Kidney glomerular epithelial cell (primary cell): ENCODE measurements around the gene IGSF23.
"Not testable (repeated sequence)": the region's sequence is repeated elsewhere in the genome, so short reads cannot be mapped to it uniquely, and the experiment has no call there.

Source experiments
- DNase-seq: peaks from one replicate; lab custom pipeline; 2025; lab: John Stamatoyannopoulos, UW

IGSF23 gene

DNA sequence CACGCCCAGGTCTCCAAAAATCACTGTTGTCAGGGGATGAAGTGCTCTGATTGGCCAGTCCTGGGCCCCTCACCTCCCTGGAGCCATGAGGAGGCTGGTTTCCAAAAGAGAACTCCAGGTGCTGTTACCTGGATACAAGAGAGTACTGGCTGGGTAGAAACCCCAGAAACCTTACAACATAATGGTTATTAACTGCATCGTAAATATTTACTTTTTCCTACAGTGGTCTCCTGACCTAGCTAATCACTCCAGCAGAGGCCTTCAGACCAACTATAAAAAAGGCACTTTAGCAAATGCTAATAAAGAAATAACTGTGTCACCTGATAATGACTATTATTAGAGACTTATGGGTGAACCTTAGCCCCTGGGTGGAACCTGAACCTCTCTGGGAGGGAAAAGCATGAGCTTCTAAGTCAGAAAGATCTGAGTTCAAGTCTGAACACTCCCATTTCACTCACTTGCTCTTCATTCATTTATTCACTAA is 1.5 kb upstream of the IGSF23 start:
- no peak for DNase-seq

DNA sequence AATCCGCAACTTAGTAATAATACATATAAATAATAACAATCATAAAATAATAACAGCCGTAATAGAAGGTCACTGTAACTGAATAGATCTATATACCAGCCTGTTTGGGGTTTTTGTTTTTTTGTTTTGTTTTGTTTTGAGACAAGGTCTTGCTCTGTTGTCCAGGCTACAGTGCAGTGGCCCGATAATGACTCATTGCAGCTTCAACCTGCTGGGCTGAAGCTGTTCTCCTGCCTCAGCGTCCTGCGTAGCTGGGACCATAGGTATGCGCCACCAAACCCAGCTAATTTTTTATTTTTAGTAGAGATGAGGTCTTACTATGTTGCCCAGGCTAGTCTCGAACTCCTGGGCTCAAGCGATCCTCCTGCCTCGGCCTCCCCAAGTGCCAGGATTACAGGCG is 950 bp downstream of the IGSF23 start:
- DNase-seq = no peak

DNA sequence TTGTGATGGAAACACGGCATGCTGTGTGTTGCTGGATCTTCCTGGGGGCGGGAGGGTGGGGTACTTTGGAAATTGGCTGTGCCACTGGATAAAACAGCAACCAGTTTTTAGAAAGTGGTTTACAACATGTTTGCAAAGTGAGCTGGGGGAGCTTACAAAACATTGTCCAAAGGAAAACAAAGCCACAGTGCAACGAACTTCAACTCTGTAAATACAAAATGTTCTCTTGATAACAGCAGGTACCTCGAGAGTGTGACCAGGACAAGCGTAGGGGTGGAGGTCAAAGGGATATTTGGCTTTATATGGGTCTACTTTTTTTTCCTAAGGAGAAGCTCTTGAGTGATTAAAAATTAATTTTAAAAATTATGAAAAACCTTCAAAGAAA is 2.5 kb downstream of the IGSF23 start:
- no peak for DNase-seq

GRCh38 chr19:44617110-44617880 is 3.9 kb downstream of the IGSF23 start:
- peak; percentile 87 for DNase-seq

- DNase-seq = no peak
Measured at GRCh38 chr19:44618640-44619357, 5.4 kb downstream of the IGSF23 start.

- DNase-seq = no peak
Measured at GRCh38 chr19:44620667-44621066, 7.3 kb downstream of the IGSF23 start.

DNA sequence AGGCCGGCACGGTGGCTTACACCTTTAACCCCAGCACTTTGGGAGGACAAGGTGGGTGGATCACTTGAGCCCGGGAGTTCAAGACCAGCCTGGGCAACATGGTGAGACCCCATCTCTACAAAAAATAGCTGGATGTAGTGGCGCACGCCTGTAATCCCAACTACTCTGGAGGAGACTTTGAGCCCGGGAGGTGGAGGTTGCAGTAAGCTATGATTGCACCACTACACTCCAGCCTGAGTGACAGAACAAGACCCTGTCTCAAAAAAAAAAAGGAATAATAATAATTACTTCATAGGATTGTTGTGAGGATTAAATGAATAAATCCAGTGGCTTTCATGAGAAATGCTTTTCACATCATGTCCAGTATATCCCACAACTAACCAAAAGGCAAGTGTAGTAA is 8.0 kb downstream of the IGSF23 start:
- no peak for DNase-seq

GRCh38 chr19:44623080-44623479 is 9.7 kb downstream of the IGSF23 start:
- no peak for DNase-seq

GRCh38 chr19:44623626-44624025 is 10.3 kb downstream of the IGSF23 start:
- DNase-seq = no peak

DNA sequence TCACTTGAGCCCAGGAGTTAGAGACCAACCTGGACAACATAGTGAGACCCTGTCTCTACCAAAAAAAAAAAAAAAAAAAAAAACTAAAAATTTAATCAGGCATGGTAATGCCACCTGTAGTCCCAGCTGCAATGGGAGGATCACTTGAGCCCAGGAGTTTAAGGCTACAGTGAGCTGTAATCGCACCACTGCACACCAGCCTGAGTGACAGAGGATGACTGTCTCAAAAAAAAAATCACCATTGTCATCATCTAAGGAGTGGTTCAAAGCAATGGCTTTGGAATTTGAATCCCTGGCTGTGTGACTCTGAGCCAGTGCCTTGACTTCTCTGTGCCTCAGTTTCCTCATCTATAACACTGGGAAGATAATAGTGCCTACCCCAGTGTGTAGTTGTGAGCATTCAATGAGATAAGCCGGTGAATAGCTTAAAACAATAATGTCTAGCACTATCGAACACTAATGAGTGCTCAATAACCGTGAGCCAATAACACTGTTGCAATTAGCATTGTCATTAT is 11.5 kb downstream of the IGSF23 start:
- no peak for DNase-seq

DNA sequence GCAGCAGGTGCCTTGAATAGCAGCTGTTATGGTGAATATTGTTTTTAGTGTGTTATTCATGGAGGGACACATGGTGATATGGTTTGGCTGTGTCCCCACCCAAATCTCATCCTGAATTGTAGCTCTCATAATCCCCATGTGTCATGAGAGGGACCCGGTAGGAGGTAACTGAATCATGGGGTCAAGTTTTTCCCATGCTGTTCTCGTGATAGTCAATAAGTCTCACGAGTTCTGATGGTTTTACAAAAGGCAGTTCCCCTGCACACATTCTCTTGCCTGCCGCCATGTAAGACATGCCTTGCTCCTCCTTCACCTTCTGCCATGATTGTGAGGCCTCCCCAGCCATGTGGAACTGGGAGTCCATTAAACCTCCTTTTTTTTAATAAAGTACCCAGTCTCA is 12.3 kb downstream of the IGSF23 start:
- DNase-seq = not testable (repeated sequence)

DNA sequence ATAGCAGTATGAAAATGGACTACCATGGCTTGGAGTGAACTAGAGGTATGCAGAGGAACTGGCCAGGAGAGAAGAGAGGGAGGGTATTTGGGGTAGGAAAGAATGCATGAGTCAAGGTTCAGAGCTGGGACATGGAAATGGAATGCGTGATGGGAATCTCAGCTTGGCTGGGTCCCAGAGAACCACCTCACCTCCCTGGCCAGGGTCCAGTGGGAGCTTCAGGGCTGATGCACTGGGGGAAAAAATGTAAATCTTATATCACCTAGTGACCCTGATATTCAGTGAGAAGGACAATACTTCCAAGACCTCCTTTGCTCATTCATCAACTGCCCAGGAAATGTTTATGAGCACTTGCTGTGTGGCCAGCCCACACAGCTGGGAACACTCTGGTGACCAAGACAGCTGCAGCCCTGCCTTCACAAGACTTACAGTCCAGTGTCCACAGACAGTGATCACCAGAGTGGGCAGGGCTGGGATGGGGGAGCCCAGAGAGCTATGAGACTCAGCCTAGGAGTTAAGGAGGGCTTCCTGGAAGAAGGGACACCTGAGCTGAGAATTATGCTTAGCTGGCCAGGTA is 12.8 kb downstream of the IGSF23 start:
- peak; percentile 99 for DNase-seq

GRCh38 chr19:44627631-44628030 is 14.3 kb downstream of the IGSF23 start:
- DNase-seq = no peak

- DNase-seq = no peak
Measured at GRCh38 chr19:44628793-44629192, 15.4 kb downstream of the IGSF23 start.

- DNase-seq = not testable (repeated sequence)
Measured at GRCh38 chr19:44631611-44632010, 18.2 kb downstream of the IGSF23 start.

DNA sequence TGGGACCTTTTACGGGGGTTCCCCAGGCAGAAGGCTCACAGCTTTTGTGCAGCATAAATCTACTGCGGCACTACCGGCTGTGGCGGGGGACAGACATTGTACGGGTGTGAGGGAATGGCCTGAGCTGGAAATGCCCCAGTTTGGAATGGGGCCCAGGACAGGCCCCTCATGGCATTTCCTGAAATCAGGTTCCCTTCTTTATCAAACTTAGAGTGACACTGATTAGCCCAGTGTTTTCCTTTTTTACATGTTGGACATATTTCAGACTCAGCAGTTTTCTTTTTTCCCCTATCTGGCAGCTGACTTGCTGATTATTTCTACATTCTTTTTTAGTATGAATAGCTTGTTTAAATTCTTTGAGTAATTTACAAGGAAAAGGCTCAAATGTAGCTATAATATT is 20.7 kb downstream of the IGSF23 start:
- not testable (repeated sequence) for DNase-seq

DNA sequence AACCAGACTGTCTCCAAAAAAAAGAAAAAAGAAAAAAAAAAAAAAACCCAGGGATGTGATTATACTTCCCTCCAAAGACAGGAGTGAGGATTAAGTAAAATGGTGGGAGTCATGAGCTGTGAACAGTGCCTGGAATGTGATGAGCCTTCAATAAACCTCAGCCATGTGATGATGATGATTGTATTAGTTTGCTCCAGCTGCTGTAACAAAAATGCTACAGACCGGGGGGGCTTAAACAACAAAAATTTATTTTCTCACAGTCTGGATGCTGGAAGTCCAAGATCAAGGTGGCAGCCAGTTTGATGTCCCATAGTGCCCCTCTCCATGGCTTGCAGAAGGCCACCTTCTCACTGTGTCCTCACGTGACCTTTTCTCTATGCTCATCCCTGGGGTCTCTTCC is 21.4 kb downstream of the IGSF23 start:
- DNase-seq = no peak

- DNase-seq = peak; percentile 71
Measured at GRCh38 chr19:44635581-44636438, 22.4 kb downstream of the IGSF23 start.

DNA sequence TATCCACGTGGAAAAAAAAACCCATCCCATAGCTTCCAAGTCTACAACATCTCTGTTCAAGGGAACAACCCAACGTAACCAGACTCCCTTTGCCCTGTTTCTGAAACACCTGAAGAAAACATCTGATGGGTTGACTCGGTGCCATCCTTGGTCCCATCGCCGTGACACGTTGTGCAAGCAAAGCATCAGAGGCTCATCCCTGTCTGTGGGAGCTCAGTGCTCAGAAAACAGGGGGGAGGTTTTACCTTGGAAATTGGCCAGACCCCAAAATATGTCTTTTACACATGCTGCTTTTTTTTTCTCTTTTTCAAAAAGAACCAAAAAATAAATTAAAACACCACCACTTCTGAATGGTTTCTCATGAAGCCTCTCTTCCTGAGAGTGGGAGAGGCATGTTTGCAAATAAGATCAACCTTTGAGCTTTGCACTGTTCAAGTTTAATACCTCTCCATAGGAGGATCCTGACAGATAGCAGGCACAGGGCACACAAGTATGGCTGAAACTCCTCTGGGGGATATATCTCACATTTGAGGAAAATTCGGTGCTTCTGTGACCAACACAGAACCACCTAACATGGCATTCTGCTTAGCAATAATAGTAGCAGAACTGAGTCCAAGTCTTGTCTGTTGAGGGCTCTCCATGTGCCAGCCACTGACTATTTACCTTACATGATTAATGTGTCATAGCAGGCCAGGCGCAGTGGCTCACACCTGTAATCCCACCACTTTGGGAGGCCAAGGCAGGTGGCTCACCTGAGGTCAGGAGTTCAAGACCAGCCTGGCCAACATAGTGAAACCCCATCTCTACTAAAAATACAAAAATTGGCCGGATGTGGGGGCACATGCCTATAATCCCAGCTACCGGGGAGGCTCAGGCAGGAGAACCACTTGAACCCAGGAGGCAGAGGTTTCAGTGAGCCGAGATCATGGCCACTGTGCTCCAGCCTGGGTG is 23.4 kb downstream of the IGSF23 start:
- no peak for DNase-seq

- no peak for DNase-seq
Measured at GRCh38 chr19:44637390-44637764, 24.0 kb downstream of the IGSF23 start.

- DNase-seq = no peak
Measured at GRCh38 chr19:44640518-44640917, 27.2 kb downstream of the IGSF23 start.
